Lung (tissue), 12 donors: ENCODE measurements around the gene AGBL4. TPM values are rescaled to one million over a fixed set of nuclear protein-coding genes. Genes with fewer than 3 reads are reported as not detected.

ENCODE experiments used
- ATAC-seq: fragments of 200-7000 bp; cut with Tn5 transposase; one replicate; pipeline ENCODE4 v1.9.1; 2020; ENCODE audit warnings: moderate number of reproducible peaks; ENCODE audit not compliant: insufficient read depth, low FRiP score
- DNase-seq, 3 donors: peaks; one replicate each; pipeline ENCODE4 v3.0.0-alpha.2; 2013 to 2017
- H3K27ac ChIP-seq, 2 donors: one replicate each; pipeline ENCODE4 v1.5.1; 2013; ENCODE audit warnings: mild to moderate bottlenecking in 2 of 2, moderate library complexity in 2 of 2, control low read depth in 1 of 2, inconsistent platforms in 1 of 2, low read depth in 1 of 2, low read length in 1 of 2
- H3K27me3 ChIP-seq, 3 donors: one replicate each; pipeline ENCODE4 v1.5.1; 2013; ENCODE audit warnings: low read length in 2 of 3; ENCODE audit not compliant: control insufficient read depth in 3 of 3, insufficient read depth in 3 of 3
- H3K36me3 ChIP-seq, 4 donors: one replicate each; pipeline ENCODE4 v1.5.1; 2013; ENCODE audit warnings: low read length in 4 of 4, mild to moderate bottlenecking in 1 of 4, moderate library complexity in 1 of 4; ENCODE audit not compliant: control insufficient read depth in 4 of 4, insufficient read depth in 4 of 4
- H3K4me1 ChIP-seq, 5 donors: one replicate each; pipeline ENCODE4 v1.5.1; 2013; ENCODE audit warnings: low read length in 5 of 5, mild to moderate bottlenecking in 2 of 5, moderate library complexity in 1 of 5; ENCODE audit not compliant: control insufficient read depth in 5 of 5, insufficient read depth in 5 of 5
- H3K4me3 ChIP-seq: one replicate; pipeline ENCODE4 v1.5.1; 2013; ENCODE audit warnings: mild to moderate bottlenecking, control low read depth, moderate library complexity
- H3K9ac ChIP-seq, 2 donors: one replicate each; pipeline ENCODE4 v1.5.1; 2013; ENCODE audit warnings: low read length in 2 of 2, control low read depth in 1 of 2; ENCODE audit not compliant: insufficient read depth in 1 of 2
- H3K9me3 ChIP-seq, 4 donors: one replicate each; pipeline ENCODE4 v1.5.1; 2013; ENCODE audit warnings: low read length in 3 of 4, mild to moderate bottlenecking in 1 of 4, moderate library complexity in 1 of 4; ENCODE audit not compliant: control insufficient read depth in 4 of 4, insufficient read depth in 3 of 4
- CTCF ChIP-seq: IDR thresholded peaks from 2 replicates; pipeline ENCODE4 v1.5.1; 2012; ENCODE audit warnings: mild to moderate bottlenecking; ENCODE audit errors: control extremely low read depth, extremely low read depth
- WGBS, 2 donors: extraction: QIAGEN DNeasy Blood & Tissue Kit; methylation state at CpG; one replicate each; pipeline ENCODE4 v1.1.7; 2013; 5-methylcytosine and 5-hydroxymethylcytosine counted together
- polyA plus RNA-seq, 2 donors: library from polyadenylated mRNA; stranded (reverse); fragments of 200-250 nt; gene quantifications; one replicate each; pipeline ENCODE4 v1.2.1, GENCODE V29; 2013
- total RNA-seq, 2 donors: library from RNA; depleted of rRNA in 1 of 2; stranded (reverse); fragments of >200 nt in 1 of 2; gene quantifications; one replicate each; pipeline ENCODE4 v1.2.1, GENCODE V29; 2014 to 2021
- donor health status: control.
- donor health status: control.
- donor health status: Bipolar disorder and iron deficiency.
- donor health status: healthy.
- donor health status: DM: yes; HTN: yes; CAD: no.

AGBL4 gene
- total and polyA plus RNA-seq, 4 donors, result 0.24 to 7.5 (median 2.6) TPM

- Histone ChIP-seq H3K27me3 (no peaks in the 10 kb centered on the region), H3K9me3 (no peaks in the 10 kb centered on the region), H3K9ac (no peak overlapping the region), H3K36me3 (no peaks in the 10 kb centered on the region), H3K27ac (no peak overlapping the region), H3K4me3 (no peak overlapping the region), H3K4me1 (peaks cover 0 to 4% (median 0%) of the 10 kb centered on the region in 5 donors)
- ATAC-seq (no peak), DNase-seq (no peak)
- no peak for TF ChIP-seq CTCF
- 68 to 73% methylated on average over 10 of the region's 10 CpGs for WGBS, 2 donors
These were observed 1343.2 kb downstream of the AGBL4 start for GRCh38 chr1:48680411-48681035.

DNA sequence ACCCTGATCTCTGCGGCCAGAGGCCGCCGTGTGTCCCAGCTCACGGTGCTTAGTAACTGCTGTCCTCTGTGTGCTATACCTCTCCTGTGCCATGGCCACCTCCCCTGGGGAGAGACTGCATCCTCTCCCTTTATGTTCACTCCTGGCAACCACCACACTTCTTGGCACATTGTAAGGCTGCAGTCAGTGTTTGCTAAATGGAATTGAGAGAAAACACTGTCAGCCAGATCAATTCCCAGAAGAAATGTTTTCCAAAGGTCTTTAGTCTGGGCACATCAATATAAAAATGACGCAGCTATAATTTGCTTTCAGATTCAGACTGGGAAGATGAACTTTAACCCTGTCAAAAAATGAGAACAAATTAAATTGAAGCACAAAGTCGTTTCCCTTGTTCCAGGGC lies 1343.9 kb downstream of the AGBL4 start:
- H3K4me1 ChIP-seq, result peaks cover 0 to 4% (median 0%) of the 10 kb centered on the region in 5 donors
- H3K27ac ChIP-seq, result no peak overlapping the region
- no peaks in the 10 kb centered on the region for H3K27me3 ChIP-seq
- no peaks in the 10 kb centered on the region for H3K9me3 ChIP-seq
- H3K4me3 ChIP-seq, result no peak overlapping the region
- WGBS, 2 donors, result 85 to 90% methylated on average over 6 of the region's 6 CpGs
- no peak overlapping the region for H3K9ac ChIP-seq
- no peak for DNase-seq
- ATAC-seq, result no peak
- no peak for TF ChIP-seq CTCF
- no peaks in the 10 kb centered on the region for H3K36me3 ChIP-seq

DNA sequence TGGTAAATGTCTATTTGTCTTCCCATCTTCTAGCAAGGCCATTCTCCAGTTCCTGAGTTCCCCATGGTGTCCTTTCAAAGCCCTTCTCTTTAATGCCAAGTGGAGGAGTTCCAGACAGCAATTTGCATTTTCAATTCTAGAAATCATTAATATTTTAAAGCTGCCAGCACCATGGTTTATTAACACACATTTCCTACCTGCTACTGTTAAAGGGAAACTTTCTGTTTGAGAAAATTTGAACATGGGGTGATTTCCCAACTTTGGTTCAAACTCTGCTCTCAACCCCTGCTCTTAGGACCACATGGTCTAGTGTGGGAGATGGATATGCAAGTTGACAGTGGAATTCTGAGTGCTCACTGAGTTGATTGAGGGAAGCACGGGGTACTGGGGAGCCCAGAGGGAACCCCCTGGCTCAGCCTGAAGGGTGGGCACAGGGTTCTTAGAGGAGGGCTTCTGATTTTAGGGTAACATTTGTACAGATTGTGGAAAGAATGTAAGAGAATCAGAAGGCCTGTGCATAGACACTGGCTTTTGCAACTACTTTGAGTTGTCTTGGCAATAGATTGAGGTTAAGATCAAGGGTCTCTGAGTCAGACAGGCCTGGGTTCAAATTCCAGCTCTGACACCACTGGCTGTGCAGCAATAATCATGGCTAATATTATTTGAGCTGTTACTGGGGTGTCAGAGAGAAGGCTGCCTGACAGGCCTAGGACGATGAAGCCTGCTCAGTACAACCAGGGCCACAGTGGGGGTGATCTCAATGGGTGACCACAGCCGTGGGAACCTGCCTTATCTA lies 1344.8 kb downstream of the AGBL4 start:
- Histone ChIP-seq H3K9me3 (no peaks in the 10 kb centered on the region), H3K4me1 (peaks cover 0 to 4% (median 0%) of the 10 kb centered on the region in 5 donors), H3K4me3 (no peak overlapping the region), H3K36me3 (no peaks in the 10 kb centered on the region), H3K27ac (no peak overlapping the region), H3K9ac (no peak overlapping the region), H3K27me3 (no peaks in the 10 kb centered on the region)
- DNase-seq (no peak), ATAC-seq (no peak)
- TF ChIP-seq CTCF, result no peak
- WGBS, 2 donors, result 80 to 87% methylated on average over 3 of the region's 3 CpGs
